Stimulated activated CD4-positive, alpha-beta T cell treated with anti-CD3 and anti-CD28 coated beads, Interleukin-1b, Interleukin-23, amount 100 ng/mL, for 48 hours (primary cell): ENCODE results near the gene POLDIP2.
A peak's percentile ranks its signal among the peaks of the same experiment; 100 is the strongest.

ENCODE experiments used
- DNase-seq: peaks from one replicate; pipeline ENCODE4 v3.0.0-alpha.2; 2020

POLDIP2 gene

DNA sequence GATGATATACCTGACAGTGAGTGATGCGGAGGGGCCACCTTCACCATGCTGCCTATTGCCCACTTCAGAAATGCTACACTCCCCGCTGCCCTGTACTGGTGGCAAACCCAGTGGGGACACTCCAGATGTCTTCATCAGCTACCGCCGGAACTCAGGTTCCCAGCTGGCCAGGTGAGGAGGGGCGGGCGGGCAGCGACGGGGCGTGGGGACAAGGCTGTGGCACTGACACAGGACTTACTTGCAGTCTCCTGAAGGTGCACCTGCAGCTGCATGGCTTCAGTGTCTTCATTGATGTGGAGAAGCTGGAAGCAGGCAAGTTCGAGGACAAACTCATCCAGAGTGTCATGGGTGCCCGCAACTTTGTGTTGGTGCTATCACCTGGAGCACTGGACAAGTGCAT lies 30.8 kb upstream of the POLDIP2 start:
- DNase-seq: no peak

DNA sequence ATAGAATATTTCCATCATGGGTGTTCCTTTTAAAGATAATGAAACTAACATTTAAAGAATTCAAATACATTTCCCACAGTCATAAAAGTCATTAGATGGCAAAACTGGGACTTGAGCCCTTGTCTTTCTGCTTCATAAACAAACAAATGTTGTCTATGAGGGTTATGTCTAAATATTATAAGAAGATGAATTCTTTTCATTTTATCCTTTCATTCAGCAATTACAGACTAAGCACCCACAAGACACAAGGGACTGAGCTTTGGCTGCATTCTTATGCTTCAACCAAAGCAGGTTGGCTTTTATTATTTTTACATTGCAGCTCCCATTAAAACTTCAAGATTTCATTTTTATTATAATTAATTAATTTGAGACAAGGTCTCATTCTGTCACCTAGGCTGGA lies 29.1 kb upstream of the POLDIP2 start:
- DNase-seq: no peak

GRCh38 chr17:28385406-28385805 lies 28.1 kb upstream of the POLDIP2 start:
- DNase-seq: peak; percentile 22

DNA sequence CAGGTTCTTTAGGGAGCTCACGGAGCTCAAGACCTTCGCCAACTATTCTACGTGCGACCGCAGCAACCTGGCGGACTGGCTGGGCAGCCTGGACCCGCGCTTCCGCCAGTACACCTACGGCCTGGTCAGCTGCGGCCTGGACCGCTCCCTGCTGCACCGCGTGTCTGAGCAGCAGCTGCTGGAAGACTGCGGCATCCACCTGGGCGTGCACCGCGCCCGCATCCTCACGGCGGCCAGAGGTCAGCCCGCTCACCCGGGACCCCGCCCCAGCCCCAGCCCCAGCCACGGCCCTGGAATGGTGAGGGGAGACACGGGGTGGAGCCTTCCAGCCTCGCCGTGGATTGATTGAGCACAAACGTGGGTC lies 27.7 kb upstream of the POLDIP2 start:
- DNase-seq: no peak

DNA sequence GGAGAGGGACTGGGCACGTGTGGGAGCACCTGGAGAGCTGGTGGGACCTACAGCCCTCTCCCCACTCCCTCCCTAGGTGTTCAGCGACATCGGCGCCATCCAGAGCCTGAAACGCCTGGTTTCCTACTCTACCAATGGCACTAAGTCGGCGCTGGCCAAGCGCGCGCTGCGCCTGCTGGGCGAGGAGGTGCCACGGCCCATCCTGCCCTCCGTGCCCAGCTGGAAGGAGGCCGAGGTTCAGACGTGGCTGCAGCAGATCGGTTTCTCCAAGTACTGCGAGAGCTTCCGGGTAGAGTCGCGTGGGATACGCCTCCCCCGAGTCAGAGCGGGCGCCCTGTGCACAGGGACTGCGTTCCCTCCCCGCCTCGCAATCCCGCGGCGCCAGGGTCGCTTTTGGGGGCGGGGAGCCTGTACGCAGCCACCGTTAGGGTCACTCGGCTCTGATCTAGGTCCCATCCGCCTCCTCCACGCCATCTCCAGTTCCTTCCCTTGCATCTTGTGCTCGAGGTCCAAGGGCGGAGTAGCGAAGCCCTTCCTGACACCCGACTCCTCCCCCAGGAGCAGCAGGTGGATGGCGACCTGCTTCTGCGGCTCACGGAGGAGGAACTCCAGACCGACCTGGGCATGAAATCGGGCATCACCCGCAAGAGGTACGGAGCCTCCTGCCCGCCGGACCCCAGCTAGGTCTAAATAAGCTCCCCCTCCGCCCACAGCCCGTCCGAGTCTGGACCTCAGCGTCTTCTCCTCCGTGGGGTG lies 27.1 kb upstream of the POLDIP2 start:
- DNase-seq: peak; percentile 72

DNA sequence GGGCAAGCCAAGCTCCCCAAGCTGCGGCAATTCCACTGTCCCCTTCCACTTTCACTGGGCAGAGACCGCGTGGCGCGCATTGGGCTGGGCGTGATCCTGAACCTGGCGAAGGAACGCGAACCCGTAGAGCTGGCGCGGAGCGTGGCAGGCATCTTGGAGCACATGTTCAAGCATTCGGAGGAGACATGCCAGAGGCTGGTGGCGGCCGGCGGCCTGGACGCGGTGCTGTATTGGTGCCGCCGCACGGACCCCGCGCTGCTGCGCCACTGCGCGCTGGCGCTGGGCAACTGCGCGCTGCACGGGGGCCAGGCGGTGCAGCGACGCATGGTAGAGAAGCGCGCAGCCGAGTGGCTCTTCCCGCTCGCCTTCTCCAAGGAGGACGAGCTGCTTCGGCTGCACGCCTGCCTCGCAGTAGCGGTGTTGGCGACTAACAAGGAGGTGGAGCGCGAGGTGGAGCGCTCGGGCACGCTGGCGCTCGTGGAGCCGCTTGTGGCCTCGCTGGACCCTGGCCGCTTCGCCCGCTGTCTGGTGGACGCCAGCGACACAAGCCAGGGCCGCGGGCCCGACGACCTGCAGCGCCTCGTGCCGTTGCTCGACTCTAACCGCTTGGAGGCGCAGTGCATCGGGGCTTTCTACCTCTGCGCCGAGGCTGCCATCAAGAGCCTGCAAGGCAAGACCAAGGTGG lies 24.0 kb upstream of the POLDIP2 start:
- DNase-seq: peak; percentile 50

DNA sequence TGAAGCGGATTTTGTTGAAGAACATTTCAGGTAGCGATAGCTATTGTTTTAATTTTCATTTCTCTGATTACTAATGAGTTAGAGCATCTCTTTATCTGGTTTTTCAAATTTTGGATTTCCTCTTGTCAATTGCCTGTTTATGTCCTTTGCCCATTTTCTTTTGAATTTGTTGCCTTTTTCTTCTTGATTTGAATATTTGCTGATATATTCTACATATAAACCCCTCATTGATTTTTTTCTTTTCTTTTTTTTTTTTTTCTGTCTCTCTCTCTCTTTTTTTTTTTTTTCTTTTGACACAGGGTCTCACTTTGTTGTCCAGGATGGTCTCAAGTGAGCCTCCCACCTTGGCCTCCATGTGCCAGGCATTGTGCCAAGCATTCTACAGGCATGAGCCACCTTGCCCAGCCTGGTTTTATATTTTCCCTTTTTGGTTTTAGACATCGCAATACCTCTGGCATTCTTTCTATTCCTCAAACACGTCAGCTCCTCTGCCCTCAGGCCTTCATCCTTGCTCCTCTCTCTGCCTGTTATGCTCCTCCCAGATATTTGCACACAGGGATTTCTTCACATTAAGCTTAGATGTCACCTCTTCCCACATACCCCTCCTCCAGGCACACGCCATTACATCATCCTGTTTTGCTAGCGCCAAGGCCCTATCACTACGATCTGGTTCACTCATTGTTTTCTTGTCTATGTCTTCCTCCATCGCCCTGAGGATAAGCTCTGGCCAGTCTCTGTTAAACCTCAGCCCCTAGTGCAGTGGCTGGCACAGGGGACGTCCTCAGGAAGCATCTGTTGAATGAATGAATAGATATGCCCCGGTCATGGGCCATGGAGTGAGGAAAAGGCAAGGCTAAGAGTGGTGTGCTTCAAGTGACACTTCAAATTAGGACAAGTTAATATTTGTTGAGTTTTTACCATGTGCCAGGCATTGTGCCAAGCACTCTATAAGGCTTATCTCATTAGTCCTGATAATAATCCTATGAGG lies 22.8 kb upstream of the POLDIP2 start:
- DNase-seq: no peak

DNA sequence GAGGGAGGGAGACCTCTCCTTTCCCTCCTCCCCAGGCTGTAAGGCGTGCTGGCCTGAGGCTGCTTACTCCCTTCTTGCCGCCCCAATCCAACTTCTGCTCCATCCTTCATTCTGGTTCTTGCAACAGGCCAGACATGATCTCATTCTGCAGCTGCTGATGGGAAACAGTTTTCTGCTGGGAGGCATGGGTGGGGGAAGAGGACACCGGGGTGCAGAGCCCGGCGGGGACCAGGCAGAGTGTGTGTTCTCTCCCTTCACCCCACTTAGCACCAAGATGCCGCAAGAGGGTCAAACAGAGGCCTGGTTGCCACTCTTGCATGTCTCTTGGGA lies 15.6 kb upstream of the POLDIP2 start:
- DNase-seq: no peak

- peak; percentile 36 for DNase-seq
Measured at GRCh38 chr17:28372203-28372944, 15.0 kb upstream of the POLDIP2 start.

- peak; percentile 89 for DNase-seq
Measured at GRCh38 chr17:28371245-28372202, 14.2 kb upstream of the POLDIP2 start, which contains the start of gene SARM1. TSS of gene SARM1 (plus strand) at chr17:28371694. CDS start at chr17:28372033, 339 bp downstream.

DNA sequence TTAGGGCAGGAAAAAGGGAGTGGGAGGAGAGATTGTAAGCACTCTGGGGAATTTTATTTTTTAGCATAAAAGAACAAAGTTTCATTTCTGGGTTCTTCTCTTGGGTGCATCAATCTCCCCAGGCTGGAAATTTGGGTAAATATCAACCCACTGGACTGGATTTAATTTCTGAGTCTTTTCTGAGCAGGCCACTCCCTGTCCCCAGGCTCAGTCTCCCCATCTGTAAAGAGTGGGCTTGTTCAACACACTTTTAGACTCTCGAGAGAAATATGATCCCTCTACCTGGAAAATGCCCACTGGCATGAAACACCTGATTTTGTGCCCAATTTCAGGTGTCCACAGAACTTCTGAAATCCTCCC lies 13.4 kb upstream of the POLDIP2 start:
- no peak for DNase-seq

DNA sequence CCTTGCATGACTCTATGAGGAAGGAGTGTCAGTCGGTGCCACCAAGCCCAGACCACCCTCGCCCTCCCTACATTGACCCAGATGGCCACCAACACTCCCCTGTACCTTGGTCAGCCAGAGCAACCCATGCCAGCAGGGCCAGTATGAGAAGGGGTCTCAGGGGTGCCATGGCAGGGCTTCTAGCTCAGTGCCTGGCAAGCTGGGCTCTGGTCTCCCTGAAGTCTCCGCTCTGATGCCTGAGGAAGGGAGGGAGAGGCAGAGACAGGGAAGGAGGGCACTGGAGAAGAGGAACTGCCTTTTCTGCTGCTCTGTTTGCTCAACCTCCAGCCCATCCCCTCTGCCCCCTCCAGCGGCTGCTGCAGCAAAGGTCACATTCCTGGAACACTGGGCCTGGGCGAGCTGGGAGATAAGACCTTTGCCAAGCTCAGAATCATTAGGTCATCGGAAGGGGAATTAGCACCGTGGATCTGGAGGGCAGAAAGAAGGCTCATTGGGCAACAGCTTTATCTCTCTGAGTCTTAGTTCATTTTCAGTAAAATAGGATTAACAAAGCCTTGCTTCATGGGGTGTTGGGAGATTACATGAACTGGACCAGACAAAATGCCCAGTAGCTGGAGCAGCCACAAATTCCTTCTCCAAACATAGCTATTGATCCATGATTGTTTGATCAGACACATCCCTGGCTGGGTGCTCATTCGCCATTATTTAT lies 12.9 kb upstream of the POLDIP2 start, which contains the start of gene VTN:
TSS of gene VTN (minus strand) at position 273 of the 709 bp plus-strand sequence. CDS start at position 169, 104 bp downstream.
- no peak for DNase-seq

- no peak for DNase-seq
Measured at GRCh38 chr17:28369684-28370034, 12.3 kb upstream of the POLDIP2 start.

GRCh38 chr17:28368915-28369683 lies 11.8 kb upstream of the POLDIP2 start:
- DNase-seq: no peak

GRCh38 chr17:28368306-28368831 lies 11.0 kb upstream of the POLDIP2 start:
- no peak for DNase-seq

GRCh38 chr17:28367641-28368305 lies 10.4 kb upstream of the POLDIP2 start:
- DNase-seq: no peak

- no peak for DNase-seq
Measured at GRCh38 chr17:28366605-28367004, 9.3 kb upstream of the POLDIP2 start.

- DNase-seq: no peak
Measured at GRCh38 chr17:28365487-28365886, 8.2 kb upstream of the POLDIP2 start.
